Mesenchymal stem cell (in vitro differentiated cells and primary cell): ENCODE results near the gene TMPRSS4.

Experiments used
- DNase-seq: peaks from one replicate; pipeline ENCODE4 v3.0.0-alpha.2; 2013
- H2AFZ ChIP-seq: one replicate; pipeline ENCODE4 v1.6.1; 2013; ENCODE audit warnings: low read depth, mild to moderate bottlenecking, control low read depth, inconsistent platforms, low read length, moderate library complexity
- H2AK5ac ChIP-seq: 2 replicates; pipeline ENCODE4 v1.6.1; 2013; ENCODE audit warnings: low read length, moderate library complexity, mild to moderate bottlenecking, inconsistent platforms; ENCODE audit not compliant: severe bottlenecking
- H2BK120ac ChIP-seq: one replicate; pipeline ENCODE4 v1.6.1; 2013; ENCODE audit warnings: low read depth, mild to moderate bottlenecking, inconsistent platforms, low read length, moderate library complexity
- H2BK12ac ChIP-seq, 2 experiments: one replicate each; pipeline ENCODE4 v1.6.1; 2013; ENCODE audit warnings: inconsistent platforms in 2 of 2, low read length in 2 of 2, mild to moderate bottlenecking in 2 of 2, moderate library complexity in 2 of 2, control low read depth in 1 of 2
- H2BK15ac ChIP-seq: one replicate; pipeline ENCODE4 v1.6.1; 2013; ENCODE audit warnings: mild to moderate bottlenecking, low read depth, inconsistent platforms; ENCODE audit not compliant: poor library complexity, severe bottlenecking
- H2BK5ac ChIP-seq: 2 replicates; pipeline ENCODE4 v1.6.1; 2013; ENCODE audit warnings: low read depth, mild to moderate bottlenecking, low read length, control low read depth, inconsistent platforms; ENCODE audit not compliant: poor library complexity, severe bottlenecking
- H3K14ac ChIP-seq, 2 experiments: one replicate each; pipeline ENCODE4 v1.6.1; 2013; ENCODE audit warnings: inconsistent platforms in 2 of 2, low read length in 2 of 2, control low read depth in 1 of 2, mild to moderate bottlenecking in 1 of 2, moderate library complexity in 1 of 2
- H3K18ac ChIP-seq, 2 experiments: one replicate each; pipeline ENCODE4 v1.6.1; 2013; ENCODE audit warnings: inconsistent platforms in 2 of 2, low read length in 2 of 2, control low read depth in 1 of 2, low read depth in 1 of 2, mild to moderate bottlenecking in 1 of 2
- H3K23ac ChIP-seq, 2 experiments: one replicate each; pipeline ENCODE4 v1.6.1; 2013; ENCODE audit warnings: inconsistent platforms in 2 of 2, low read length in 2 of 2, mild to moderate bottlenecking in 2 of 2, moderate library complexity in 2 of 2, control low read depth in 1 of 2
- H3K27ac ChIP-seq: 2 replicates; pipeline ENCODE4 v1.5.1; 2013; ENCODE audit warnings: mild to moderate bottlenecking, moderate library complexity, low read length, control low read depth, inconsistent platforms; ENCODE audit not compliant: poor library complexity, severe bottlenecking
- H3K27me3 ChIP-seq, 2 experiments: 2 replicates each; pipeline versions ENCODE4 v1.6.1 to v1.7.0; 2013; ENCODE audit warnings: low read length in 2 of 2, mild to moderate bottlenecking in 2 of 2, moderate library complexity in 2 of 2, control low read depth in 1 of 2, inconsistent platforms in 1 of 2; ENCODE audit not compliant: control insufficient read depth in 1 of 2, insufficient read depth in 1 of 2
- H3K36me3 ChIP-seq, 2 experiments: 2 replicates each; pipeline versions ENCODE4 v1.6.1 to v1.7.0; 2013; ENCODE audit warnings: low read length in 2 of 2, control low read depth in 1 of 2, inconsistent platforms in 1 of 2, low read depth in 1 of 2, mild to moderate bottlenecking in 1 of 2; ENCODE audit not compliant: insufficient read depth in 2 of 2, control insufficient read depth in 1 of 2
- H3K4ac ChIP-seq, 2 experiments: one replicate each; pipeline ENCODE4 v1.6.1; 2013; ENCODE audit warnings: inconsistent platforms in 2 of 2, low read length in 2 of 2, mild to moderate bottlenecking in 2 of 2, moderate library complexity in 2 of 2, control low read depth in 1 of 2, low read depth in 1 of 2
- H3K4me1 ChIP-seq: 2 replicates; pipeline ENCODE4 v1.6.1; 2013; ENCODE audit warnings: low read depth, low read length, control low read depth; ENCODE audit not compliant: control insufficient read depth, insufficient read depth
- H3K4me2 ChIP-seq: 2 replicates; pipeline ENCODE4 v1.6.1; 2013; ENCODE audit warnings: low read length, mild to moderate bottlenecking, inconsistent platforms; ENCODE audit not compliant: poor library complexity, severe bottlenecking
- H3K4me3 ChIP-seq, 2 experiments: 2 replicates each; pipeline versions ENCODE4 v1.5.1 to v1.7.0; 2013; ENCODE audit warnings: low read length in 2 of 2, mild to moderate bottlenecking in 2 of 2, control low read depth in 1 of 2, low read depth in 1 of 2; ENCODE audit not compliant: insufficient read depth in 1 of 2
- H3K79me1 ChIP-seq: replicated peaks from 2 replicates; pipeline ENCODE4 v1.6.1; 2013; ENCODE audit warnings: mild to moderate bottlenecking, control low read depth, low read length, inconsistent platforms; ENCODE audit not compliant: poor library complexity, severe bottlenecking
- H3K9ac ChIP-seq: 2 replicates; pipeline ENCODE4 v1.7.0; 2013; ENCODE audit warnings: mild to moderate bottlenecking, low read length, moderate library complexity
- H3K9me3 ChIP-seq: 2 replicates; pipeline ENCODE4 v1.7.0; 2013; ENCODE audit warnings: mild to moderate bottlenecking, low read length; ENCODE audit not compliant: control insufficient read depth
- H4K8ac ChIP-seq: one replicate; pipeline ENCODE4 v1.6.1; 2013; ENCODE audit warnings: inconsistent platforms, mild to moderate bottlenecking, low read length, moderate library complexity
- H4K91ac ChIP-seq: one replicate; pipeline ENCODE4 v1.6.1; 2013; ENCODE audit warnings: mild to moderate bottlenecking, low read length, inconsistent platforms
- WGBS: methylation state at CpG from one replicate; pipeline ENCODE4 v1.1.7; 2013; ENCODE audit warnings: mixed read lengths; 5-methylcytosine and 5-hydroxymethylcytosine counted together

The TMPRSS4 gene

DNA sequence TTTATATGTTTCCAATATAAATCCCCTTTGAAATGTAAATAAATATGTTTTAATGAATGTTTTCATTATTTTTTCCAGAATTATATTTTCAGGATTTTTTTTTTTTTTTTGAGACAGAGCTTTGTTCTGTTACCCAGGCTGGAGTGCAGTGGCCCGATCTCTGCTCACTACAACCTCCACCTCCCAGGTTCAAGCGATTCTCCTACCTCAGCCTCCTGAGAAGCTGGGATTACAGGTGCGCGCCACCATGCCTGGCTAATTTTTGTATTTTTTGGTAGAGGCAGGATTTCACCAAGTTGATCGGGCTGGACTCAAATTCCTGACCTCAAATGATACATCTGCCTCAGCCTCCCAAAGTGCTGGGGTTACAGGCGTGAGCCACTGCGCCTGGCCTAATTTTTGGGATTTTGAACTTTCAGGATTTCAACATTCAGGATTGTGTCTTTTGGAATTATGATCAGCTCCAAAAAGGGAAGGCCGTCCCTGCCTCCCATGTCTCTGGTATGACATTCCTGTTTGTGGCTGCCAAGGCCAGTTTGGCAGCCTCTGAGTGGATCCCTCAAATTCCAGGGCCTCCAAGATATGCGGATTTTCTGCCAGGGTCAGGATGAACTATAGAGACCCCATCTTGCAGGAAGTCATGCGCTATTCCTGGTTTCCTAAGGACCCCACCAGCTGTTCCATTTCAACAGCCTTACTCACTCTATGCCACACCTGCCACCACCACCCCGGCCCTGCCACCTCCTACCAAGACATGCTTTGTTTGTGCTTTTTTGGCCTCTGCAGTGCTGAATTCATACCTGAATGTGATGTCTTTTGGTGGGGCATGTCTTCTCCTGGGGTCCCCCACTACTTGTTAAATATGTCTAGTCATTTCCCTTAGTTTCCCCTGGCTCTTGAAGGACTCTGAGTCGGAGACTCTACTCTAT is 21.9 kb upstream of the TMPRSS4 start:
- no peak for DNase-seq
- no peak overlapping the region for H2BK120ac ChIP-seq
- no peak overlapping the region for H2BK15ac ChIP-seq
- no peak overlapping the region for H2BK12ac ChIP-seq
- H2AK5ac ChIP-seq, result no peak overlapping the region
- H3K4me2 ChIP-seq, result no peak overlapping the region
- no peaks in the 10 kb centered on the region for H3K9me3 ChIP-seq
- WGBS, result 80% methylated on average over 12 of the region's 12 CpGs
- H3K27me3 ChIP-seq, result peaks cover 37 to 68% of the 10 kb centered on the region in 2 experiments
- H3K27ac ChIP-seq, result no peak overlapping the region
- H4K91ac ChIP-seq, result no peak overlapping the region
- no peak overlapping the region for H3K9ac ChIP-seq
- H2BK5ac ChIP-seq, result no peak overlapping the region
- no peak overlapping the region for H2AFZ ChIP-seq
- no peaks in the 10 kb centered on the region for H3K79me1 ChIP-seq
- H3K14ac ChIP-seq, result no peak overlapping the region
- no peaks in the 10 kb centered on the region for H3K4me1 ChIP-seq
- no peak overlapping the region for H4K8ac ChIP-seq
- no peak overlapping the region for H3K4ac ChIP-seq
- H3K4me3 ChIP-seq, result no peak overlapping the region
- no peak overlapping the region for H3K18ac ChIP-seq
- H3K36me3 ChIP-seq, result no peaks in the 10 kb centered on the region
- H3K23ac ChIP-seq, result no peak overlapping the region

DNA sequence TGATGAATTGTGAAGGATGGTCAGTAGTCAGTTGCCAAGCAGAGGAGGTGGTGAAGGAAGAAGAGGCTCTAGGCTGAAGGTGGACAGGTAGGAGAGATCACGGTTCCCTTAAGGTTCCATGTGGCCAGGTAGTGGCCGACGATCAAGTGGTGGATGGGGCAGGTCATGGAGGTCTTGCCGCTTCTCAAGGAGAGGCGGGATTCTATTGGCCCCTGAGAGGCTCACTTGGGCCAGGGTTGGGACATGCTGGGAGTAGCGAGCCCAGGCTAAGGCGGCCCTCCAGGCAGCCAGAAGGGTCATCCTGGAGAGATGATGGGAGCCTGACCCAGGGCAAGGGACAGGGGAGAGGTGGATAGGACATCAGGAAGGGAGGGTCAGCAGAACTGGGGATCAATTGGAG is 20.9 kb upstream of the TMPRSS4 start:
- no peak overlapping the region for H3K23ac ChIP-seq
- no peaks in the 10 kb centered on the region for H3K9me3 ChIP-seq
- DNase-seq, result no peak
- H3K9ac ChIP-seq, result no peak overlapping the region
- peaks cover 36 to 59% of the 10 kb centered on the region in 2 experiments for H3K27me3 ChIP-seq
- WGBS, result 89% methylated on average over 7 of the region's 7 CpGs
- H3K79me1 ChIP-seq, result no peaks in the 10 kb centered on the region
- H3K4me1 ChIP-seq, result no peaks in the 10 kb centered on the region
- no peaks in the 10 kb centered on the region for H3K36me3 ChIP-seq
- no peak overlapping the region for H2BK12ac ChIP-seq
- H3K4me2 ChIP-seq, result no peak overlapping the region
- H3K4ac ChIP-seq, result no peak overlapping the region
- H2BK15ac ChIP-seq, result no peak overlapping the region
- no peak overlapping the region for H2AK5ac ChIP-seq
- H3K27ac ChIP-seq, result no peak overlapping the region
- H4K8ac ChIP-seq, result no peak overlapping the region
- no peak overlapping the region for H3K4me3 ChIP-seq
- H2AFZ ChIP-seq, result no peak overlapping the region
- H4K91ac ChIP-seq, result no peak overlapping the region
- H2BK5ac ChIP-seq, result no peak overlapping the region
- no peak overlapping the region for H2BK120ac ChIP-seq
- no peak overlapping the region for H3K18ac ChIP-seq
- H3K14ac ChIP-seq, result no peak overlapping the region

DNA sequence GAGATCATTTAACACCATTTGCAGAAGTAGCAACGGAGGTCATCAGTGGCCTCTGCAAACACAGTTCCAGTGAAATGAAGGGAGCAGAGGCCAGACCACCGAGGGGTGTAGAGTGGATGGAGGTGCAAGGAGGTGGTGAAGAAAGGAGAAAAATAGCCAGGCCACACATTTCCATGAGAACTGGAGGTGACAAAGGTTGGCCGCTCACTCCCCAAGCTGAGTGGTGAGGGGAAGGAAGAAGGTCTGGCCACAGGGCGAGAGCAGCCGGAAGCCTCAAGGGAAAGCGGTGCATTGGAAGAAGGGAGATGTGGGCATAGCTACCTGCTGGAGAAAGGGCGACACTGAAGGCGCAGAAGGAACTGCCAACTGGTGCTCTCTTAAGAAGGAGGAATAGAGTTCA is 20.1 kb upstream of the TMPRSS4 start:
- Histone ChIP-seq H3K27me3 (peaks cover 32 to 52% of the 10 kb centered on the region in 2 experiments), H3K14ac (no peak overlapping the region), H3K18ac (no peak overlapping the region), H3K4me2 (no peak overlapping the region), H3K4me3 (no peak overlapping the region), H3K9ac (no peak overlapping the region), H2BK15ac (no peak overlapping the region), H2BK5ac (no peak overlapping the region), H3K27ac (no peak overlapping the region), H2BK120ac (no peak overlapping the region), H4K8ac (no peak overlapping the region), H2AFZ (no peak overlapping the region), H3K79me1 (no peaks in the 10 kb centered on the region), H3K23ac (no peak overlapping the region), H3K36me3 (no peaks in the 10 kb centered on the region), H3K4ac (no peak overlapping the region), H3K4me1 (no peaks in the 10 kb centered on the region), H2BK12ac (no peak overlapping the region), H3K9me3 (no peaks in the 10 kb centered on the region), H2AK5ac (no peak overlapping the region), H4K91ac (no peak overlapping the region)
- DNase-seq, result no peak
- 92% methylated on average over 8 of the region's 8 CpGs for WGBS

DNA sequence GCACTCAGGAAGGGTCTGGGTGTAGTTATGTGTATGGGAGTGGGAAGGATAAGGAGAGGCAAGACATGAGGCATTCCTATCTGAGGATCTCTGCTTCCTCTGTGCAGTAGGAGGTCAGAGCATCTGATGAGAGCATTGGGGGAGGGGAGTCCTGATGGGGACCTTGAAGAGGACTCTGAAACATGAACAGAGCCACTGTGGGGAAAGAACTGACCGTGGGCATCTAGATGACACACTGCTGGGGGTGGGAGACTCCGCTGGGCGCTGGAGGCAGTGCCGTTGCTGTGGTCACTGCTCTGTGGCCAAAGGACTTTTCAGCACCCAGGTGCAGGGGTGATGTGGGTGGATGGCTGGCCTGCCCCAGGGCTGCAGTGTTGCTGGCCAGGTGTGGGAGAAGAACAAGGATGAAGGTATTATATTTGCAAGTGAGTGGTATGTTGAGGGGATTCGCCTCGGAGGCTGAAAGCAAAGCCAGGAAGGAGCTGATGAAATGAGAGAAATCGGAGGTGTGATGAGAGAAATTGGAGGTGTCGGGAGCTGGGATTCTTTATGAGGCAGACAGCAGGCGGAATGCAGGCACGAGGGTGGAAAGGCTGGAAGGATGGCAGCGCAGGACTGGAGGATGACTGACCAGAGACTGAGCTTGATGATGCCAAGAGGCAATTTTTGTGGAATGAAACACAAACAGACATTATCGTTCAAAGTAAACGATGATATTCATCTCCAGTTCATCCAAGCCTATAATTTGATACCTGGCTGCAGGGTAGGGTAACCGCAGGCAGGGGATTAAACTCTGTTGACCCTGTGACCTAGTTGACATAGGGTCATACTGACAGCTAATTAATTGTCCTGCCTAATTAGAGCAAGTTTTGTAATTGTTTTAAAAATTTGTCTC is 19.4 kb upstream of the TMPRSS4 start:
- no peak overlapping the region for H2BK120ac ChIP-seq
- no peak for DNase-seq
- H3K14ac ChIP-seq, result no peak overlapping the region
- no peak overlapping the region for H3K4me3 ChIP-seq
- no peaks in the 10 kb centered on the region for H3K9me3 ChIP-seq
- no peak overlapping the region for H3K4ac ChIP-seq
- H3K9ac ChIP-seq, result no peak overlapping the region
- H2BK5ac ChIP-seq, result no peak overlapping the region
- H3K23ac ChIP-seq, result no peak overlapping the region
- no peak overlapping the region for H2BK12ac ChIP-seq
- no peaks in the 10 kb centered on the region for H3K36me3 ChIP-seq
- H3K18ac ChIP-seq, result no peak overlapping the region
- no peak overlapping the region for H2BK15ac ChIP-seq
- H3K4me1 ChIP-seq, result no peaks in the 10 kb centered on the region
- no peak overlapping the region for H3K27ac ChIP-seq
- H4K8ac ChIP-seq, result no peak overlapping the region
- H2AK5ac ChIP-seq, result no peak overlapping the region
- no peak overlapping the region for H3K4me2 ChIP-seq
- 78% methylated on average over 12 of the region's 14 CpGs for WGBS
- H3K27me3 ChIP-seq, result peaks cover 34 to 45% of the 10 kb centered on the region in 2 experiments
- H3K79me1 ChIP-seq, result no peaks in the 10 kb centered on the region
- H4K91ac ChIP-seq, result no peak overlapping the region
- no peak overlapping the region for H2AFZ ChIP-seq
